SU-DHL-6 (cell line): ENCODE measurements around the gene DSCAML1.

ENCODE experiments used
- H2AFZ ChIP-seq: fragments of 200-600 bp; sonication (generic); 2 replicates; pipeline ENCODE4 v1.6.1; 2014; ENCODE audit warnings: low read depth, mild to moderate bottlenecking, moderate library complexity, mixed read lengths, antibody characterized with exemption, low read length; ENCODE audit not compliant: severe bottlenecking
- H3F3A ChIP-seq: fragments of 200-600 bp; shearing (Covaris generic); 2 replicates; pipeline ENCODE4 v1.6.0; 2016; ENCODE audit warnings: antibody characterized with exemption, mild to moderate bottlenecking; ENCODE audit not compliant: insufficient read depth
- H3K27ac ChIP-seq: fragments of 200-600 bp; sonication (generic); 2 replicates; pipeline ENCODE4 v1.5.1; 2016; ENCODE audit warnings: low read depth, mild to moderate bottlenecking, low read length, moderate library complexity, mixed read lengths
- H3K27me3 ChIP-seq: fragments of 200-600 bp; sonication (generic), shearing (Covaris generic); 2 replicates; pipeline ENCODE4 v1.6.0; 2014; ENCODE audit warnings: mild to moderate bottlenecking, low read length
- H3K36me3 ChIP-seq: fragments of 200-600 bp; sonication (generic); 2 replicates; pipeline ENCODE4 v1.6.1; 2014; ENCODE audit warnings: mild to moderate bottlenecking, low read length, mixed read lengths
- H3K4me2 ChIP-seq: fragments of 300-600, 200-600 bp; shearing (Covaris generic), sonication (generic); 2 replicates; pipeline ENCODE4 v1.6.0; 2014; ENCODE audit warnings: low read length, low read depth, mild to moderate bottlenecking; ENCODE audit not compliant: poor library complexity, severe bottlenecking
- H3K4me3 ChIP-seq: fragments of 200-600 bp; sonication (generic); 2 replicates; pipeline ENCODE4 v1.5.1; 2014; ENCODE audit warnings: antibody characterized with exemption, low read length, mild to moderate bottlenecking, mixed read lengths; ENCODE audit not compliant: insufficient read depth, poor library complexity, severe bottlenecking
- H3K79me2 ChIP-seq: fragments of 200-600 bp; sonication (generic); 2 replicates; pipeline ENCODE4 v1.6.1; 2014; ENCODE audit warnings: mild to moderate bottlenecking, low read length, moderate library complexity; ENCODE audit not compliant: insufficient read depth
- H3K9ac ChIP-seq: fragments of 200-600 bp; sonication (generic); 2 replicates; pipeline ENCODE4 v1.7.0; 2014; ENCODE audit warnings: mild to moderate bottlenecking, low read length
- H3K9me2 ChIP-seq: fragments of 200-600 bp; sonication (generic); replicated peaks from 2 replicates; pipeline ENCODE4 v1.6.1; 2014; ENCODE audit warnings: low read length; ENCODE audit not compliant: insufficient read depth
- H3K9me3 ChIP-seq: fragments of 200-600 bp; sonication (generic); 2 replicates; pipeline ENCODE4 v1.6.1; 2014; ENCODE audit warnings: low read length, mixed read lengths; ENCODE audit not compliant: insufficient read depth
- H4K20me1 ChIP-seq: fragments of 200-600 bp; sonication (generic); 2 replicates; pipeline ENCODE4 v1.6.1; 2014; ENCODE audit warnings: low read depth, mild to moderate bottlenecking, antibody characterized with exemption, low read length, moderate library complexity, mixed read lengths
- EZH2phosphoT487 ChIP-seq: fragments of 200-600 bp; sonication (generic), shearing (Covaris generic); conservative IDR thresholded peaks from 2 replicates; pipeline ENCODE4 v1.6.1; 2018; ENCODE audit warnings: mild to moderate bottlenecking, antibody characterized with exemption, low read length, moderate library complexity, mixed read lengths
- TF ChIP-seq, protein P1 (sequence below): fragments of 200-600 bp; sonication (generic); IDR thresholded peaks from one replicate; pipeline ENCODE4 v1.5.1; 2017; ENCODE audit warnings: antibody characterized with exemption, mild to moderate bottlenecking, low read length, moderate library complexity; ENCODE audit not compliant: insufficient read depth, poor library complexity, severe bottlenecking

The DSCAML1 gene

DNA sequence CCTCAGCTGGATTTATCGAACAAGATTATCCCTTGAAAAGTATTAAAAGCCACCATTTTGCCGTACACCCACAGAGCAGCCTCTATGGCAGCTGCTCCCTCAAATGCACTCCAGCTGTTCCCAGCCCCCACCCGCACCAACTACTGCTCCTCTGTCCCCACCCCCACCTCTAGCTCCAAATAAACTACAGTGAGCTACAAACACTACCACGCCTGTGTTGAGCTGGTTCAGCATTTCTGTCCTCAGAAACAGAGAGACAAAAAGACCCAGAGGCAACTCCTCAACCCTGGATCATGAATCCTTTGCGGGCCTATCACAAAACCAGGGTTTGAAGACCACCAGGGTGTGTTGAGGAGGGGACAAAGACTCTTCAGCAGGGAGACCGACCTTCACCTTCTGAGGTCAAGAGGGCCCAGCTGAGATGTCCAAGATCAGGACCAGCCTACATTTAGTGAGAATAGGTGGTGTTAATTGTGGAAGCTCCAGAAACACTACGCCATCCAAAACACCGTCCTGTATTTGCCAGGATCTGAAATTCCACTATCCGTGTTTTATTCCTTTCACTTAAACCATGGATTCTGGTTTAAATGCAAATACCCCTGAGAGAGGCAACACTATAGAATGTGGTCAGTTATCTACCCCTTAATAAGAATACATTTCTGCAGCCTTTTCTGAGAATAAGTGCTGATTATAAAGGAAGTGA is 195.9 kb downstream of the DSCAML1 start:
- Histone ChIP-seq H3K36me3 (no peaks in the 10 kb centered on the region), H3K9me3 (no peaks in the 10 kb centered on the region), H3K79me2 (no peaks in the 10 kb centered on the region), H4K20me1 (no peaks in the 10 kb centered on the region), H3K4me2 (no peak overlapping the region), H3K27me3 (no peaks in the 10 kb centered on the region), H3K9ac (no peak overlapping the region), H3K4me3 (no peak overlapping the region), H3F3A (no peaks in the 10 kb centered on the region), H3K27ac (no peak overlapping the region), H3K9me2 (no peaks in the 10 kb centered on the region), H2AFZ (no peak overlapping the region)
- TF ChIP-seq EZH2phosphoT487: no peak
- TF ChIP-seq, protein P1, sequence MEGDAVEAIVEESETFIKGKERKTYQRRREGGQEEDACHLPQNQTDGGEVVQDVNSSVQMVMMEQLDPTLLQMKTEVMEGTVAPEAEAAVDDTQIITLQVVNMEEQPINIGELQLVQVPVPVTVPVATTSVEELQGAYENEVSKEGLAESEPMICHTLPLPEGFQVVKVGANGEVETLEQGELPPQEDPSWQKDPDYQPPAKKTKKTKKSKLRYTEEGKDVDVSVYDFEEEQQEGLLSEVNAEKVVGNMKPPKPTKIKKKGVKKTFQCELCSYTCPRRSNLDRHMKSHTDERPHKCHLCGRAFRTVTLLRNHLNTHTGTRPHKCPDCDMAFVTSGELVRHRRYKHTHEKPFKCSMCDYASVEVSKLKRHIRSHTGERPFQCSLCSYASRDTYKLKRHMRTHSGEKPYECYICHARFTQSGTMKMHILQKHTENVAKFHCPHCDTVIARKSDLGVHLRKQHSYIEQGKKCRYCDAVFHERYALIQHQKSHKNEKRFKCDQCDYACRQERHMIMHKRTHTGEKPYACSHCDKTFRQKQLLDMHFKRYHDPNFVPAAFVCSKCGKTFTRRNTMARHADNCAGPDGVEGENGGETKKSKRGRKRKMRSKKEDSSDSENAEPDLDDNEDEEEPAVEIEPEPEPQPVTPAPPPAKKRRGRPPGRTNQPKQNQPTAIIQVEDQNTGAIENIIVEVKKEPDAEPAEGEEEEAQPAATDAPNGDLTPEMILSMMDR: no peak

DNA sequence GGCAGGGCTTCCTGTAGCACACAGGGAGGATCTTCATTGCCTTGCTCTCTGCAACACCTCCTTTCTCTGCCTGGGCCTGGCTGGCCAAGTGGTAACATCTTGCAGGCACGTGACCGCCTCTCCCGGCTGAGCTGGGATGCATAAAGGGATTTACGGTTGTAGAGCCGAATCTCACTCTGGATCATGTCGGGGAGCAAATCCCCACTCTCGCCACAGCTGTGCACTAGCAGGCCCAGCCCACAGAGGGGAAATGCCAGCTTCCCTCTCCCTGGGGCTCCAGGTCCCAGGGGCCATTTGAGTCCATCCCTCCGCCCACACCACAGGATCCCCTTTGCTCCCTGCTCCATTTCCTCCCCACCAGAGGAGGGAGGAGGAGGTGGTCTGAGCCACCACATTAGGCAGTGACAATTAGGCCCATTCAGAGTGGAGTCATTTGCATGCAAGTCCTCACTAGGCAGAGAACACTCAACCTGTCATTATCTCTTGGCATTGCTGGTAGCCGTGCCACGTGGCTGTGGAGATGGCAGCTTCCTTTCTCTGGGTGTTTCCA is 196.7 kb downstream of the DSCAML1 start:
- no peak overlapping the region for H3K4me3 ChIP-seq
- no peak overlapping the region for H2AFZ ChIP-seq
- no peaks in the 10 kb centered on the region for H3K36me3 ChIP-seq

DNA sequence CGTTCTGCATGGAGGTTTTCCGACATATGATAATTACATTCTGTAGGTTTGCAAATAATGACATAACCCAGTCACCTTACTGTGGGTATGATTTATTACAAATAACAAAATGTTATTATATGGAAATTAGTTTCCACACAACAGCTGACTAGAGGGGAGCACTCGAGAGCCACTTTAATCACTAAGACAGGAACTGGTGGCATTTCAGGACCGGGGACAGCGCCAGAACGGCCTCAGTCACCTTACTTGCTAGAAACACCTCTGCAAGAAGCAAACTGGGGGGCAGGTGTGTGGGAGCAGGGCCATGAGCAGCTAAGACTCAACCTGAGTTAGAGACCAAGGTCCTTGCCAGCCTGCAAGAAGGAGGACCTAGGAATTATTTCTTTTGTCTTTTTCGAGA is 199.9 kb downstream of the DSCAML1 start:
- Histone ChIP-seq H3K27ac (no peak overlapping the region), H3K9me3 (no peaks in the 10 kb centered on the region), H3K4me2 (no peak overlapping the region), H3K36me3 (no peaks in the 10 kb centered on the region), H3K79me2 (no peaks in the 10 kb centered on the region), H3K27me3 (no peaks in the 10 kb centered on the region), H3F3A (no peaks in the 10 kb centered on the region), H3K9me2 (no peaks in the 10 kb centered on the region), H4K20me1 (no peaks in the 10 kb centered on the region), H2AFZ (no peak overlapping the region), H3K9ac (no peak overlapping the region), H3K4me3 (no peak overlapping the region)
- TF ChIP-seq EZH2phosphoT487: no peak
- TF ChIP-seq, protein P1: no peak

More for the DNA sequence above, 196.7 kb downstream of the DSCAML1 start:
- Histone ChIP-seq H3K27me3 (no peaks in the 10 kb centered on the region), H3F3A (no peaks in the 10 kb centered on the region), H3K9me3 (no peaks in the 10 kb centered on the region), H3K27ac (no peak overlapping the region), H4K20me1 (no peaks in the 10 kb centered on the region), H3K9ac (no peak overlapping the region), H3K4me2 (no peak overlapping the region), H3K79me2 (no peaks in the 10 kb centered on the region), H3K9me2 (no peaks in the 10 kb centered on the region)
- TF ChIP-seq, protein P1: no peak
- no peak for TF ChIP-seq EZH2phosphoT487
